ENCODE data around the gene RNF149. TPM values are rescaled to one million over a fixed set of nuclear protein-coding genes. Genes with fewer than 3 reads are reported as not detected.
A peak's percentile ranks its signal among the peaks of the same experiment; 100 is the strongest.

The RNF149 gene
- total RNA-seq, 6 experiments from 2014 or later, result 20.3 to 45.4 (median 32.2) TPM

- H3K27me3 ChIP-seq, result no peaks in the 10 kb centered on the region
- intact Hi-C loops (cut with DNase I), result no loop called here
- H3K27ac ChIP-seq, result no peak overlapping the region
- no peak overlapping the region for H3K4me3 ChIP-seq
- no peaks in the 10 kb centered on the region for H3K9me3 ChIP-seq
- no peaks in the 10 kb centered on the region for H3K36me3 ChIP-seq
- 61% methylated on average over 3 of the region's 4 CpGs for WGBS (ENCODE audit: insufficient coverage, low coverage, low lambda C conversion rate, missing lambda C conversion rate)
- TF ChIP-seq POLR2A (IDR thresholded peaks at IDR 0.05) (no peak), CTCF (IDR thresholded peaks at IDR 0.05) (no peak)
- no peak for DNase-seq
- ATAC-seq, result no peak
- peaks cover 0 to 53% (median 0%) of the 10 kb centered on the region in 4 donors for H3K4me1 ChIP-seq
These were observed 3.5 kb downstream of the RNF149 start for GRCh38 chr2:101305035-101305434.

GRCh38 chr2:101303688-101304087, 4.8 kb downstream of the RNF149 start:
- 33% methylated on average over 1 of the region's 1 CpG for WGBS (ENCODE audit: insufficient coverage, low coverage, low lambda C conversion rate, missing lambda C conversion rate)
- H3K27me3 ChIP-seq, result no peaks in the 10 kb centered on the region
- peaks cover 0 to 59% (median 0%) of the 10 kb centered on the region in 4 donors for H3K4me1 ChIP-seq
- H3K4me3 ChIP-seq, result no peak overlapping the region
- ATAC-seq, result no peak
- H3K36me3 ChIP-seq, result no peaks in the 10 kb centered on the region
- TF ChIP-seq POLR2A (IDR thresholded peaks at IDR 0.05) (no peak), CTCF (IDR thresholded peaks at IDR 0.05) (no peak)
- no peak for DNase-seq
- H3K27ac ChIP-seq, result no peak overlapping the region
- no peaks in the 10 kb centered on the region for H3K9me3 ChIP-seq
- intact Hi-C loops (cut with DNase I), result no loop called here

- TF ChIP-seq CTCF (IDR thresholded peaks at IDR 0.05) (no peak), POLR2A (IDR thresholded peaks at IDR 0.05) (no peak)
- intact Hi-C loops (cut with DNase I), result no loop called here
- Histone ChIP-seq H3K36me3 (no peaks in the 10 kb centered on the region), H3K4me3 (no peak overlapping the region), H3K27me3 (no peaks in the 10 kb centered on the region), H3K9me3 (no peaks in the 10 kb centered on the region), H3K27ac (no peak overlapping the region), H3K4me1 (peaks cover 0 to 53% (median 0%) of the 10 kb centered on the region in 4 donors)
- ATAC-seq (no peak), DNase-seq (no peak)
- WGBS (ENCODE audit: insufficient coverage, low coverage, low lambda C conversion rate, missing lambda C conversion rate), result 80% methylated on average over 4 of the region's 4 CpGs
These were observed 6.5 kb downstream of the RNF149 start for GRCh38 chr2:101302016-101302415.

- 66% methylated on average over 6 of the region's 7 CpGs for WGBS (ENCODE audit: insufficient coverage, low coverage, low lambda C conversion rate, missing lambda C conversion rate)
- Histone ChIP-seq H3K4me1 (peaks cover 0 to 43% (median 0%) of the 10 kb centered on the region in 4 donors), H3K27ac (no peak overlapping the region), H3K4me3 (no peak overlapping the region), H3K27me3 (no peaks in the 10 kb centered on the region), H3K36me3 (no peaks in the 10 kb centered on the region), H3K9me3 (no peaks in the 10 kb centered on the region)
- DNase-seq (no peak), ATAC-seq (peak in 1 of 4 donors; percentile 22)
- intact Hi-C loops (cut with DNase I), result no loop called here
- TF ChIP-seq POLR2A (IDR thresholded peaks at IDR 0.05) (no peak), CTCF (IDR thresholded peaks at IDR 0.05) (no peak)
These were observed 7.7 kb downstream of the RNF149 start for GRCh38 chr2:101300836-101301235.

- H3K4me3 ChIP-seq, result no peak overlapping the region
- intact Hi-C loops (cut with DNase I), result no loop called here
- ATAC-seq (no peak), DNase-seq (no peak)
- H3K9me3 ChIP-seq, result no peaks in the 10 kb centered on the region
- H3K27me3 ChIP-seq, result no peaks in the 10 kb centered on the region
- H3K27ac ChIP-seq, result no peak overlapping the region
- TF ChIP-seq POLR2A (IDR thresholded peaks at IDR 0.05) (no peak), CTCF (IDR thresholded peaks at IDR 0.05) (no peak)
- WGBS (ENCODE audit: insufficient coverage, low coverage, low lambda C conversion rate, missing lambda C conversion rate), result 60% methylated on average over 1 of the region's 1 CpG
- H3K4me1 ChIP-seq, result peaks cover 0 to 37% (median 0%) of the 10 kb centered on the region in 4 donors
- H3K36me3 ChIP-seq, result no peaks in the 10 kb centered on the region
These were observed 8.3 kb downstream of the RNF149 start for GRCh38 chr2:101300164-101300563.
